Panc1 (cell line): ENCODE data around the gene GALNT16. TPM values are rescaled to one million over a fixed set of nuclear protein-coding genes. Genes with fewer than 3 reads are reported as not detected.

ENCODE experiments used
- ATAC-seq: fragments of 200-7000 bp; cut with Tn5 transposase; 2 replicates; pipeline ENCODE4 v1.9.1; 2020; ENCODE audit warnings: mild to moderate bottlenecking, moderate library complexity
- BruUV-seq: library from RNA; stranded (reverse); fragments of 400-500 nt; replicated peaks from 2 replicates; lab custom pipeline; 2021; lab: Mats Ljungman, UMichigan
- CTCF ChIA-PET: fragments of 300-600 bp; sonication (Branson Sonifier 250); formaldehyde crosslinking; loops from one replicate; lab custom pipeline; 2022; ENCODE audit warnings: antibody characterized with exemption; lab: Charles Lee
- POLR2A ChIA-PET: fragments of 300-600 bp; sonication (Branson Sonifier 250); formaldehyde crosslinking; loops from one replicate; lab custom pipeline; 2022; ENCODE audit warnings: antibody characterized with exemption; lab: Charles Lee
- DNase-seq: peaks from one replicate; pipeline ENCODE4 v3.0.0-alpha.2; 2010; ENCODE audit warnings: low read depth, low spot score
- H3K27ac ChIP-seq: 2 replicates; pipeline ENCODE4 v1.5.1; 2011; ENCODE audit warnings: mild to moderate bottlenecking, low read length, inconsistent platforms
- H3K27me3 ChIP-seq: fragments of 200-500 bp; sonication (Bioruptor generic); 2 replicates; pipeline ENCODE4 v1.6.0; 2014; ENCODE audit warnings: low read length, inconsistent platforms; ENCODE audit not compliant: control insufficient read depth, insufficient read depth
- H3K36me3 ChIP-seq: fragments of 200-500 bp; sonication (Bioruptor generic); 2 replicates; pipeline ENCODE4 v1.5.1; 2014; ENCODE audit warnings: inconsistent platforms, mild to moderate bottlenecking, low read length, moderate library complexity; ENCODE audit not compliant: control insufficient read depth, insufficient read depth
- H3K4me1 ChIP-seq: 2 replicates; pipeline ENCODE4 v1.5.1; 2011; ENCODE audit warnings: inconsistent platforms, mild to moderate bottlenecking, low read length, moderate library complexity; ENCODE audit not compliant: control insufficient read depth, insufficient read depth
- H3K4me3 ChIP-seq, 2 experiments: 2 replicates each; pipeline ENCODE4 v1.5.1; 2011 to 2012; ENCODE audit warnings: low read depth in 2 of 2, low read length in 2 of 2, mild to moderate bottlenecking in 2 of 2, inconsistent platforms in 1 of 2, moderate library complexity in 1 of 2
- H3K9me3 ChIP-seq: fragments of 200-500 bp; sonication (Bioruptor generic); 2 replicates; pipeline ENCODE4 v1.5.1; 2014; ENCODE audit warnings: low read depth, mild to moderate bottlenecking, inconsistent platforms, low read length, moderate library complexity; ENCODE audit not compliant: control insufficient read depth, insufficient read depth
- CTCF ChIP-seq: fragments of 450-650 bp; IDR thresholded peaks from 2 replicates; pipeline ENCODE4 v1.5.1; 2017; ENCODE audit warnings: mild to moderate bottlenecking
- POLR2AphosphoS5 ChIP-seq: IDR thresholded peaks from 2 replicates; pipeline ENCODE4 v1.6.1; 2012; ENCODE audit warnings: mild to moderate bottlenecking, low read depth, low read length, moderate library complexity
- REST ChIP-seq, 2 experiments: IDR thresholded peaks; 2 replicates each; pipeline ENCODE4 v1.6.1; 2011 to 2012; ENCODE audit warnings: low read depth in 2 of 2, control low read depth in 1 of 2, low read length in 1 of 2, mild to moderate bottlenecking in 1 of 2, moderate library complexity in 1 of 2; ENCODE audit not compliant: insufficient read depth in 1 of 2
- SIN3A ChIP-seq: IDR thresholded peaks from 2 replicates; pipeline ENCODE4 v1.6.1; 2012; ENCODE audit warnings: low read depth, mild to moderate bottlenecking, low read length, moderate library complexity, borderline replicate concordance; ENCODE audit not compliant: insufficient read depth
- TCF7L2 ChIP-seq: IDR thresholded peaks from 2 replicates; pipeline ENCODE4 v1.6.1; 2011; ENCODE audit warnings: mild to moderate bottlenecking, low read depth, low read length, inconsistent platforms
- in situ Hi-C: cut with HindIII; loops from 2 replicates; pipeline ENCODE4 v1.10.0; 2016; ENCODE audit warnings: low sequenced_read_pairs, low pct_unique_long_range_greater_than_20kb
- intact Hi-C: fragments of 100-400 bp; cut with micrococcal nuclease; formaldehyde crosslinking; loops from one replicate; pipeline ENCODE4 v1.10.0; 2022; ENCODE audit not compliant: unreplicated experiment
- total RNA-seq: library from RNA; stranded (reverse); gene quantifications from one replicate; pipeline ENCODE4 v1.2.1, GENCODE V29; 2021; ENCODE audit not compliant: unreplicated experiment

Gene GALNT16
- total RNA-seq, 1 experiment from 2014 or later, result 0.72 TPM

- DNase-seq, result no peak
- Histone ChIP-seq H3K27ac (no peak overlapping the region), H3K36me3 (peaks cover 9% of the 10 kb centered on the region; the same call in 1 of the 2 replicates), H3K4me1 (peaks cover 6% of the 10 kb centered on the region; the same call in 1 of the 2 replicates), H3K4me3 (peak overlapping the region in 1 of 2 experiments; percentile 82; a peak in 3 of 4 replicates), H3K9me3 (no peaks in the 10 kb centered on the region), H3K27me3 (no peaks in the 10 kb centered on the region)
- intact Hi-C loops (no loop called here), in situ Hi-C loops (no loop called here)
- ChIA-PET CTCF (interaction anchor here (0.7 kb wide), 1 partner anchor 60 kb away, joined by 4 read pairs; no protein-coding TSS in a partner anchor), POLR2A (interaction anchor here (0.6 kb wide), 2 partner anchors 117 to 210 kb away, joined by 4 to 6 read pairs; partner anchors contain the start of gene SUSD6)
- no peak for TF ChIP-seq POLR2AphosphoS5
- ATAC-seq, result no peak
- no TSS peak for BruUV-seq
Observed at GRCh38 chr14:69401841-69402240, 141.9 kb downstream of the GALNT16 start.

GRCh38 chr14:69404478-69404877 is 144.5 kb downstream of the GALNT16 start:
- Histone ChIP-seq H3K27me3 (no peaks in the 10 kb centered on the region), H3K27ac (no peak overlapping the region), H3K9me3 (no peaks in the 10 kb centered on the region), H3K4me3 (no peak overlapping the region), H3K36me3 (no peaks in the 10 kb centered on the region), H3K4me1 (peaks cover 4% of the 10 kb centered on the region; the same call in 1 of the 2 replicates)
- in situ Hi-C loops (no loop called here), intact Hi-C loops (no loop called here)
- no peak for ATAC-seq
- CTCF ChIA-PET, result no interaction called here
- no TSS peak for BruUV-seq
- no peak for DNase-seq
- TF ChIP-seq REST (IDR thresholded peaks at IDR 0.05; ENCODE audit: insufficient read depth in 1 of 2, low read depth in 2 of 2, low read length in 1 of 2) (no peak), TCF7L2 (no peak), POLR2AphosphoS5 (no peak), SIN3A (no peak), CTCF (no peak)
- POLR2A ChIA-PET, result no interaction called here

GRCh38 chr14:69404883-69405282 is 144.9 kb downstream of the GALNT16 start:
- no TSS peak for BruUV-seq
- Histone ChIP-seq H3K36me3 (no peaks in the 10 kb centered on the region), H3K27me3 (no peaks in the 10 kb centered on the region), H3K4me3 (no peak overlapping the region), H3K27ac (no peak overlapping the region), H3K4me1 (peaks cover 4% of the 10 kb centered on the region; the same call in 1 of the 2 replicates), H3K9me3 (no peaks in the 10 kb centered on the region)
- no peak for ATAC-seq
- CTCF ChIA-PET, result no interaction called here
- no peak for DNase-seq
- no peak for TF ChIP-seq TCF7L2
- TF ChIP-seq REST (IDR thresholded peaks at IDR 0.05; ENCODE audit: insufficient read depth in 1 of 2, low read depth in 2 of 2, low read length in 1 of 2), result no peak
- no peak for TF ChIP-seq POLR2AphosphoS5
- no peak for TF ChIP-seq SIN3A
- no peak for TF ChIP-seq CTCF
- POLR2A ChIA-PET, result no interaction called here
- intact Hi-C loops (no loop called here), in situ Hi-C loops (no loop called here)
